ENCODE results near the gene MAML3.

DNA sequence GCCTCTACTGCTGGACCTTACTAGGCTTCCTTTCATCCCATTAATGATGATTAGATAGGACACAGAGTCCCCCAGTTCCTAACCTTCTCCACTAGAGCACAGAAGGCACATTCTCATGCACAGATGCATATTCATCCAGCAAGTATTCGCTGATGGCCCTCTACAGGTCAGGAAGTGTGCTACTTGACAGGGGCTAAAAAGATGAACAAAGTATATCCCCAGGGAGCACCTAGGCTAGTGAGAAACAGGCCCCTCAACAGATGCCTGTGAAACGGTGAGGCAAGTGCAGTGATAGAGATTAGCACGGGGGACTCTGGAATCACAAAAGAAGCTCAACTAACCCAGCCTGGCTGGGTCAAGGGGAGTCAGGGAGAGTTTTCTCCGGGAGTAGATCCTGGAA is 392.5 kb downstream of the MAML3 start:
- TF ChIP-seq, protein P1, sequence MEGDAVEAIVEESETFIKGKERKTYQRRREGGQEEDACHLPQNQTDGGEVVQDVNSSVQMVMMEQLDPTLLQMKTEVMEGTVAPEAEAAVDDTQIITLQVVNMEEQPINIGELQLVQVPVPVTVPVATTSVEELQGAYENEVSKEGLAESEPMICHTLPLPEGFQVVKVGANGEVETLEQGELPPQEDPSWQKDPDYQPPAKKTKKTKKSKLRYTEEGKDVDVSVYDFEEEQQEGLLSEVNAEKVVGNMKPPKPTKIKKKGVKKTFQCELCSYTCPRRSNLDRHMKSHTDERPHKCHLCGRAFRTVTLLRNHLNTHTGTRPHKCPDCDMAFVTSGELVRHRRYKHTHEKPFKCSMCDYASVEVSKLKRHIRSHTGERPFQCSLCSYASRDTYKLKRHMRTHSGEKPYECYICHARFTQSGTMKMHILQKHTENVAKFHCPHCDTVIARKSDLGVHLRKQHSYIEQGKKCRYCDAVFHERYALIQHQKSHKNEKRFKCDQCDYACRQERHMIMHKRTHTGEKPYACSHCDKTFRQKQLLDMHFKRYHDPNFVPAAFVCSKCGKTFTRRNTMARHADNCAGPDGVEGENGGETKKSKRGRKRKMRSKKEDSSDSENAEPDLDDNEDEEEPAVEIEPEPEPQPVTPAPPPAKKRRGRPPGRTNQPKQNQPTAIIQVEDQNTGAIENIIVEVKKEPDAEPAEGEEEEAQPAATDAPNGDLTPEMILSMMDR (IDR thresholded peaks at IDR 0.05; ENCODE audit: insufficient read depth, low read length), result no peak
- TF ChIP-seq REST (IDR thresholded peaks at IDR 0.05; ENCODE audit: insufficient replicate concordance, low read depth), result no peak

All from HL-60 (cell line).